MCF 10A (cell line): ENCODE data around the gene VAMP7. TPM values are rescaled to one million over a fixed set of nuclear protein-coding genes. Genes with fewer than 3 reads are reported as not detected.

Experiments
- BruUV-seq: library from RNA; stranded (reverse); fragments of 400-500 nt; replicated peaks from 2 replicates; lab custom pipeline; 2021; lab: Mats Ljungman, UMichigan
- CTCF ChIA-PET: fragments of 300-600 bp; sonication (Branson Sonifier 250); formaldehyde crosslinking; extraction: SDS; loops from one replicate; lab custom pipeline; 2021; ENCODE audit warnings: antibody characterized with exemption, inconsistent platforms; lab: Yijun Ruan, JAX
- POLR2A ChIA-PET: fragments of 300-600, 350-650 bp; sonication (Branson Sonifier 250); formaldehyde crosslinking; extraction: SDS; loops from one replicate; lab custom pipeline; 2020; ENCODE audit warnings: antibody characterized with exemption, inconsistent platforms; lab: Yijun Ruan, JAX
- DNase-seq: peaks from one replicate; pipeline ENCODE4 v3.0.0-alpha.2; 2018; ENCODE audit not compliant: unreplicated experiment
- H3K27ac Mint-ChIP-seq: one replicate; pipeline ENCODE4 v1.8.0; 2022; ENCODE audit warnings: mild to moderate bottlenecking, low read depth, mixed read lengths; ENCODE audit not compliant: unreplicated experiment
- H3K27me3 Mint-ChIP-seq: one replicate; pipeline ENCODE4 v1.8.0; 2022; ENCODE audit warnings: mixed read lengths; ENCODE audit not compliant: insufficient read depth, unreplicated experiment
- H3K36me3 Mint-ChIP-seq: one replicate; pipeline ENCODE4 v1.8.0; 2022; ENCODE audit warnings: mild to moderate bottlenecking, moderate library complexity, mixed read lengths; ENCODE audit not compliant: insufficient read depth, unreplicated experiment
- H3K4me1 Mint-ChIP-seq: one replicate; pipeline ENCODE4 v1.8.0; 2022; ENCODE audit warnings: mixed read lengths; ENCODE audit not compliant: insufficient read depth, unreplicated experiment
- H3K4me3 Mint-ChIP-seq: one replicate; pipeline ENCODE4 v1.8.0; 2022; ENCODE audit warnings: mild to moderate bottlenecking, moderate library complexity, mixed read lengths; ENCODE audit not compliant: unreplicated experiment
- H3K9me3 Mint-ChIP-seq: one replicate; pipeline ENCODE4 v1.8.0; 2022; ENCODE audit warnings: mixed read lengths; ENCODE audit not compliant: unreplicated experiment
- intact Hi-C: fragments of 100-400 bp; cut with micrococcal nuclease; formaldehyde crosslinking; loops from 2 replicates; pipeline ENCODE4 v1.14.1; 2022
- total RNA-seq: library from RNA; stranded (reverse); gene quantifications from 2 replicates; pipeline ENCODE4 v1.2.3, GENCODE V29; 2022
- TF ChIP-seq, protein P1 (sequence below): fragments of 200-600 bp; IDR thresholded peaks from one replicate; pipeline ENCODE4 v1.8.0; 2022; ENCODE audit warnings: antibody characterized with exemption, mild to moderate bottlenecking; ENCODE audit not compliant: unreplicated experiment

The VAMP7 gene
- total RNA-seq, 1 experiment from 2014 or later: 44.6 TPM

DNA sequence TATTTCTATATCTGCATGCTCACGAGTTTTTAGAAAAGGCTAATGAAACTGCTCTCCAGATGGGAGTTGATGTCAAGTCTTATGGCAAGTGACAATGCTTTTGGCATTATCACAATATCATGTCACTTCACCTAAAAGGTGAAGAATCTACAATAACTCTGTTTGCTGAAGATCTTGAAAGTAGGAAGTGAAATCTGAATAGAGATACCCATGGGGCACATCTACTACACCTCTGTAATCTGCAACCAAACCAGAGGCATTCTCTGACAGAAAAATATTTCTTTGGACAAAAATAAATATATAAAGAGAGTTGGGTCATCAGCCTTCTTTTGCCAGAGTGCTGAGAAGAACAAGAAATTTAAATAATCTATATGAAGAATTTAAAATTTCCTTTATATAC, 3.9 kb upstream of the VAMP7 start:
- intact Hi-C loops: no loop called here
- POLR2A ChIA-PET: no interaction called here
- no peak for DNase-seq
- Mint-ChIP-seq H3K27me3 (no peaks in the 10 kb centered on the region), H3K36me3 (no peaks in the 10 kb centered on the region), H3K4me3 (no peak overlapping the region), H3K27ac (no peak overlapping the region), H3K9me3 (peaks cover 9% of the 10 kb centered on the region), H3K4me1 (no peaks in the 10 kb centered on the region)
- TF ChIP-seq, protein P1, sequence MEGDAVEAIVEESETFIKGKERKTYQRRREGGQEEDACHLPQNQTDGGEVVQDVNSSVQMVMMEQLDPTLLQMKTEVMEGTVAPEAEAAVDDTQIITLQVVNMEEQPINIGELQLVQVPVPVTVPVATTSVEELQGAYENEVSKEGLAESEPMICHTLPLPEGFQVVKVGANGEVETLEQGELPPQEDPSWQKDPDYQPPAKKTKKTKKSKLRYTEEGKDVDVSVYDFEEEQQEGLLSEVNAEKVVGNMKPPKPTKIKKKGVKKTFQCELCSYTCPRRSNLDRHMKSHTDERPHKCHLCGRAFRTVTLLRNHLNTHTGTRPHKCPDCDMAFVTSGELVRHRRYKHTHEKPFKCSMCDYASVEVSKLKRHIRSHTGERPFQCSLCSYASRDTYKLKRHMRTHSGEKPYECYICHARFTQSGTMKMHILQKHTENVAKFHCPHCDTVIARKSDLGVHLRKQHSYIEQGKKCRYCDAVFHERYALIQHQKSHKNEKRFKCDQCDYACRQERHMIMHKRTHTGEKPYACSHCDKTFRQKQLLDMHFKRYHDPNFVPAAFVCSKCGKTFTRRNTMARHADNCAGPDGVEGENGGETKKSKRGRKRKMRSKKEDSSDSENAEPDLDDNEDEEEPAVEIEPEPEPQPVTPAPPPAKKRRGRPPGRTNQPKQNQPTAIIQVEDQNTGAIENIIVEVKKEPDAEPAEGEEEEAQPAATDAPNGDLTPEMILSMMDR: no peak
- BruUV-seq: no TSS peak
- CTCF ChIA-PET: no interaction called here

DNA sequence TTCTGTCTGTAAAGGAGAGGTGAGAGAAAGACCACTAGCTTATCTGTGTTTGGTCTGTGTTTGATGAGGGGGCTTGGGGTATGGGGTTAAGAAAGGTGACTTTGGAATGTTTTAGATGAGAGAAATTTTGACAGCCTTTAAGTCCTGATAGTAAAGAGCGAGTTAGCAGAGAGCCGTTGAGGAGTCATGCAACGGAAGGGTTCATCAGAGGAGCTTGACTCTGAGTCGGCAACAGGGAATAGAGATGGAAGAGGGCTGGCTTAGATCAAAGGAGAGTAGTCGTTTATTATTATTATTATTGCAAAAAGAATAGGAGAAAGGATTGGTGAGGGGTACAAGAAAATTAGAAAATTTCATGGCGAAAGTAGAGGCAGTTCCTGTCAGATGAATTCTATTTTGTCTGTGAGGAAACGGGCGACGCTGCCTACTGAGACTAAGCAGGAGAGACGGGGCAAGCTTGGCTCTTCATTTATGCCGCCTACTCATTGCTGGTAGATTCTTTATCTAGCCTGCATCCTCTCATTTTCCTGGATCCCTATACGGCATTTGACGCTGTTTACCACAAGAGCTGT, 473 bp upstream of the VAMP7 start:
- Mint-ChIP-seq H3K36me3 (peaks cover 6% of the 10 kb centered on the region), H3K9me3 (peaks cover 9% of the 10 kb centered on the region), H3K27ac (peak overlapping the region; percentile 94), H3K27me3 (no peaks in the 10 kb centered on the region), H3K4me1 (peaks cover 13% of the 10 kb centered on the region), H3K4me3 (peak overlapping the region; percentile 80)
- CTCF ChIA-PET: no interaction called here
- no peak for DNase-seq
- BruUV-seq: no TSS peak
- intact Hi-C loops: no loop called here
- POLR2A ChIA-PET: no interaction called here
- TF ChIP-seq, protein P1: no peak

DNA sequence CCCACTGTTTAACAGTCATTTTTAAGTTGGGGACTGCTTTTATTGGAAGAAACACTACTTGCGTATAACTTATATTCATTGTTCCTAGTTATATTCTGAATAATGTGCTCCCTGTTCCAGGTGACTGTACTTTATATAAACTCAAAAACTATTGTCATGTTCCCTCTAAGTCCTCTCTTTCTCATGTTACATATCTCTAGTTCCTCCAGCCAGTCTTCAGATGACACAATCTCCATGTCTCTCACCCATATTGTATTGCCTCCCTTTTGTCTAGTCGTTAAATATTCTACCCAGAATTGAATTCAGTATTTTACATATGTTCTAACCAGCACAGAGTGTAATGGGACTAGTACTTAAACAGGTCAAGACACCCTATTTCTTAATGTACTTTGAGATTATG, 5.3 kb downstream of the VAMP7 start:
- H3K4me1 Mint-ChIP-seq: peaks cover 33% of the 10 kb centered on the region
- no peaks in the 10 kb centered on the region for H3K9me3 Mint-ChIP-seq
- intact Hi-C loops: no loop called here
- ChIA-PET POLR2A (no interaction called here), CTCF (no interaction called here)
- no peak overlapping the region for H3K27ac Mint-ChIP-seq
- TF ChIP-seq, protein P1: no peak
- no peak overlapping the region for H3K4me3 Mint-ChIP-seq
- no TSS peak for BruUV-seq
- DNase-seq: no peak
- no peaks in the 10 kb centered on the region for H3K27me3 Mint-ChIP-seq
- H3K36me3 Mint-ChIP-seq: peaks cover 14% of the 10 kb centered on the region

DNA sequence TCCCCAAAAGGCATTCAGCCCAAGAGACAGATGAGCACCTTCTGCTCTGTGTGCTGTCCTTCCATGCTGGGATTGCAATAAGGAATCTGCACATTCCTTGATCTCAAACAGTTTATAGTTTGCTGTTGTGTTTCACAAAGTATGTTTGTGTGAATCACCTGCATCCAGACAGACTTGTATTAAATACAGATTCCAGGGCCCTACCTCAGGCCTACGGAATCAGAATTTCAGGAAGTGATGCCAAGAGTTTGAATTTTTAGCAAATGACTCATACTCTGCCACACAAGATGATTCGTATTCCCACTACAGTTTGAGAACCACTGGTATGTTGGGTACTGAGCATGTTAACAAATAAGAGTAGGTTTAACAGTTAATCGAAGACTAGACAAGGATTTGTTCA, 7.0 kb downstream of the VAMP7 start:
- POLR2A ChIA-PET: no interaction called here
- TF ChIP-seq, protein P1: no peak
- no TSS peak for BruUV-seq
- intact Hi-C loops: no loop called here
- Mint-ChIP-seq H3K4me1 (peaks cover 28% of the 10 kb centered on the region), H3K27me3 (no peaks in the 10 kb centered on the region), H3K27ac (no peak overlapping the region), H3K4me3 (no peak overlapping the region), H3K36me3 (peaks cover 25% of the 10 kb centered on the region), H3K9me3 (no peaks in the 10 kb centered on the region)
- DNase-seq: peak; percentile 51
- CTCF ChIA-PET: no interaction called here
